Bronchial epithelial cell (primary cell): ENCODE measurements around the gene TNNI3K. TPM values are rescaled to one million over a fixed set of nuclear protein-coding genes. Genes with fewer than 3 reads are reported as not detected.

Experiments used
- DNase-seq: peaks from one replicate; pipeline ENCODE4 v3.0.0-alpha.2; 2010; ENCODE audit warnings: low read depth
- FAIRE-seq: peaks from 2 replicates; lab custom pipeline; 2011; peaks lifted over from hg19 to GRCh38; lab: Jason Lieb, UNC
- H3K27me3 ChIP-seq: 2 replicates; pipeline ENCODE4 v1.5.1; 2011; ENCODE audit warnings: low read length; ENCODE audit not compliant: control insufficient read depth, insufficient read depth
- H3K36me3 ChIP-seq: 2 replicates; pipeline ENCODE4 v1.5.1; 2011; ENCODE audit warnings: low read length; ENCODE audit not compliant: control insufficient read depth, insufficient read depth
- H3K4me3 ChIP-seq: 2 replicates; pipeline ENCODE4 v1.5.1; 2011; ENCODE audit warnings: mild to moderate bottlenecking, low read depth, low read length, control low read depth
- total RNA-seq: library from RNA; depleted of rRNA; stranded (reverse); fragments of >200 nt; gene quantifications from 2 replicates; pipeline ENCODE4 v1.2.1, GENCODE V29; 2014
- TF ChIP-seq, protein P1 (sequence below): IDR thresholded peaks from 2 replicates; pipeline ENCODE4 v1.5.1; 2011; ENCODE audit warnings: mild to moderate bottlenecking, moderate library complexity, low read length, control low read depth, inconsistent platforms; ENCODE audit not compliant: insufficient read depth, severe bottlenecking

The TNNI3K gene
- total RNA-seq, 1 donor from 2014 or later = 1.3 TPM

GRCh38 chr1:74334147-74334546, 99.0 kb downstream of the TNNI3K start:
- TF ChIP-seq, protein P1, sequence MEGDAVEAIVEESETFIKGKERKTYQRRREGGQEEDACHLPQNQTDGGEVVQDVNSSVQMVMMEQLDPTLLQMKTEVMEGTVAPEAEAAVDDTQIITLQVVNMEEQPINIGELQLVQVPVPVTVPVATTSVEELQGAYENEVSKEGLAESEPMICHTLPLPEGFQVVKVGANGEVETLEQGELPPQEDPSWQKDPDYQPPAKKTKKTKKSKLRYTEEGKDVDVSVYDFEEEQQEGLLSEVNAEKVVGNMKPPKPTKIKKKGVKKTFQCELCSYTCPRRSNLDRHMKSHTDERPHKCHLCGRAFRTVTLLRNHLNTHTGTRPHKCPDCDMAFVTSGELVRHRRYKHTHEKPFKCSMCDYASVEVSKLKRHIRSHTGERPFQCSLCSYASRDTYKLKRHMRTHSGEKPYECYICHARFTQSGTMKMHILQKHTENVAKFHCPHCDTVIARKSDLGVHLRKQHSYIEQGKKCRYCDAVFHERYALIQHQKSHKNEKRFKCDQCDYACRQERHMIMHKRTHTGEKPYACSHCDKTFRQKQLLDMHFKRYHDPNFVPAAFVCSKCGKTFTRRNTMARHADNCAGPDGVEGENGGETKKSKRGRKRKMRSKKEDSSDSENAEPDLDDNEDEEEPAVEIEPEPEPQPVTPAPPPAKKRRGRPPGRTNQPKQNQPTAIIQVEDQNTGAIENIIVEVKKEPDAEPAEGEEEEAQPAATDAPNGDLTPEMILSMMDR = no peak
- H3K4me3 ChIP-seq = no peak overlapping the region
- DNase-seq = no peak
- no peaks in the 10 kb centered on the region for H3K36me3 ChIP-seq
- FAIRE-seq = no peak
- H3K27me3 ChIP-seq = no peaks in the 10 kb centered on the region

- DNase-seq = no peak
- Histone ChIP-seq H3K4me3 (no peak overlapping the region), H3K27me3 (no peaks in the 10 kb centered on the region), H3K36me3 (no peaks in the 10 kb centered on the region)
- TF ChIP-seq, protein P1 = no peak
- no peak for FAIRE-seq
These were observed 105.5 kb downstream of the TNNI3K start for GRCh38 chr1:74340656-74341055.

GRCh38 chr1:74341702-74342339, 106.6 kb downstream of the TNNI3K start:
- H3K27me3 ChIP-seq = no peaks in the 10 kb centered on the region
- FAIRE-seq (no peak), DNase-seq (no peak)
- no peaks in the 10 kb centered on the region for H3K36me3 ChIP-seq
- H3K4me3 ChIP-seq = no peak overlapping the region
- TF ChIP-seq, protein P1 = no peak

GRCh38 chr1:74343216-74343615, 108.0 kb downstream of the TNNI3K start:
- no peak for DNase-seq
- TF ChIP-seq, protein P1 = no peak
- FAIRE-seq = no peak
- H3K36me3 ChIP-seq = no peaks in the 10 kb centered on the region
- H3K27me3 ChIP-seq = no peaks in the 10 kb centered on the region
- H3K4me3 ChIP-seq = no peak overlapping the region

DNA sequence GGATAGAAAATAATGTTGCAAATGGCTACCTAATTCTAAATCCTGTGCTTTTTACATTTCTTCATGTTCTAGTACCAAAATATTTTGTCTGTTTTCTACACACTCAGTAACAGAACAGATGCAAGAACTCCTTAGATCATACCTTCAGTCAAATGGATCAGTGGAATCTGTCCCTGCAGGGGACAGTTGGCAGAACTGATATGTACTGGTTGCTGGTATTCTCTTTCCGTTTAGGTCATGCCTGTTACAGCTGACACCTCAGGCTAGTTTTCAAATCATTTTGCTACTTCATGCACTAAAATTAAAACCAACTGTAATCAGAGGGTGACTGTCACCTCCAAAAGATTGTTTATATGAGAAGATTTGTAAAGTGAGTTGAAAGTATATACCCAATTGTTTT, 109.2 kb downstream of the TNNI3K start:
- H3K36me3 ChIP-seq = no peaks in the 10 kb centered on the region
- TF ChIP-seq, protein P1 = no peak
- H3K4me3 ChIP-seq = no peak overlapping the region
- FAIRE-seq (no peak), DNase-seq (no peak)
- no peaks in the 10 kb centered on the region for H3K27me3 ChIP-seq

DNA sequence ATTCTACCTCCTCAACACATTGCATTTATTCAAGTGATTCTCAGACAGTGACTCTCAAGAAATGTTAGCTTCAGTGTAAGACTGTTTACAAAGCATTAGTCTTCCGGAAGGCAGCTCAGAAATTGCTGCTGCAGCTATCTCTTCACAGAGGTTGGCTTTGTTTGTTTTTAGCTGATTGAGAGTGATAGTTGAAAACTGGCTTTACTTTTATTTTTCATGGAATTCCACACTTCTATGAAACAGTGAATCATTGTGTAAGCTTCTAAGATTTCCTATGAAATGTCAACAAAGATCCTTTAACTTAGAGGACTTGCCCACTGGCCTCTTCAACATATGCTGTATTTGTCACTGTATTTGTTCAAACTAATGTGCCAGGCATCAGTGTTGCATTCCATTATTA, 121.3 kb downstream of the TNNI3K start:
- H3K4me3 ChIP-seq = no peak overlapping the region
- peak; percentile 2 for DNase-seq
- TF ChIP-seq, protein P1 = no peak
- no peaks in the 10 kb centered on the region for H3K36me3 ChIP-seq
- FAIRE-seq = no peak
- H3K27me3 ChIP-seq = no peaks in the 10 kb centered on the region
